Caco-2 (cell line): ENCODE measurements around the gene KIT. TPM values are rescaled to one million over a fixed set of nuclear protein-coding genes. Genes with fewer than 3 reads are reported as not detected.

Experiments used
- BruUV-seq: library from RNA; stranded (reverse); fragments of 400-500 nt; replicated peaks from 2 replicates; lab custom pipeline; 2021; lab: Mats Ljungman, UMichigan
- CTCF ChIA-PET: fragments of 300-600 bp; sonication (Branson Sonifier 250); formaldehyde crosslinking; loops from one replicate; lab custom pipeline; 2022; ENCODE audit warnings: antibody characterized with exemption; lab: Charles Lee
- POLR2A ChIA-PET: fragments of 300-600 bp; sonication (Branson Sonifier 250); formaldehyde crosslinking; loops from one replicate; lab custom pipeline; 2022; ENCODE audit warnings: antibody characterized with exemption; lab: Charles Lee
- DNase-seq, 2 experiments: peaks; one replicate each; pipeline versions ENCODE4 v3.0.0 to v3.0.0-alpha.2; 2020 to 2022
- H3K27me3 ChIP-seq: replicated peaks from 2 replicates; pipeline ENCODE4 v1.6.0; 2011; ENCODE audit warnings: low read length; ENCODE audit not compliant: control insufficient read depth, insufficient read depth
- H3K36me3 ChIP-seq: 2 replicates; pipeline ENCODE4 v1.5.1; 2011; ENCODE audit warnings: low read length; ENCODE audit not compliant: control insufficient read depth, insufficient read depth
- H3K4me1 ChIP-seq: fragments of 250-450 bp; sonication (Bioruptor Pico); 2 replicates; pipeline ENCODE4 v1.5.1; 2020; ENCODE audit warnings: mild to moderate bottlenecking
- H3K4me3 ChIP-seq: 2 replicates; pipeline ENCODE4 v1.5.1; 2011; ENCODE audit warnings: low read depth, mild to moderate bottlenecking, control low read depth, low read length
- H3K9me3 ChIP-seq: fragments of 250-450 bp; sonication (Bioruptor Pico); 2 replicates; pipeline ENCODE4 v1.5.1; 2020; ENCODE audit warnings: mild to moderate bottlenecking, moderate library complexity
- H3K27ac Mint-ChIP-seq: one replicate; pipeline ENCODE4 v1.8.0; 2022; ENCODE audit warnings: mixed read lengths; ENCODE audit not compliant: unreplicated experiment
- H3K27me3 Mint-ChIP-seq: one replicate; pipeline ENCODE4 v1.8.0; 2022; ENCODE audit warnings: mixed read lengths; ENCODE audit not compliant: insufficient read depth, unreplicated experiment
- H3K36me3 Mint-ChIP-seq: one replicate; pipeline ENCODE4 v1.8.0; 2022; ENCODE audit warnings: mild to moderate bottlenecking, mixed read lengths; ENCODE audit not compliant: insufficient read depth, unreplicated experiment
- H3K4me1 Mint-ChIP-seq: one replicate; pipeline ENCODE4 v1.8.0; 2022; ENCODE audit warnings: low read depth, mixed read lengths; ENCODE audit not compliant: unreplicated experiment
- H3K4me3 Mint-ChIP-seq: one replicate; pipeline ENCODE4 v1.8.0; 2022; ENCODE audit warnings: mild to moderate bottlenecking, moderate library complexity, mixed read lengths; ENCODE audit not compliant: unreplicated experiment
- H3K9me3 Mint-ChIP-seq: one replicate; pipeline ENCODE4 v1.8.0; 2022; ENCODE audit warnings: mixed read lengths; ENCODE audit not compliant: unreplicated experiment
- CTCF ChIP-seq, 2 experiments: fragments of 200-600 bp in 1 of 2; IDR thresholded peaks; 1 replicate in 1 of 2; 2 replicates in 1 of 2; pipeline versions ENCODE4 v1.5.1 to v1.8.0; 2011 to 2022; ENCODE audit warnings: antibody characterized with exemption in 1 of 2, control low read depth in 1 of 2, inconsistent platforms in 1 of 2, low read depth in 1 of 2, low read length in 1 of 2, mild to moderate bottlenecking in 1 of 2, moderate library complexity in 1 of 2; ENCODE audit not compliant: insufficient read depth in 1 of 2, severe bottlenecking in 1 of 2, unreplicated experiment in 1 of 2
- intact Hi-C: fragments of 100-400 bp; cut with micrococcal nuclease; formaldehyde crosslinking; loops from one replicate; pipeline ENCODE4 v1.10.0; 2022; ENCODE audit not compliant: unreplicated experiment
- total RNA-seq: library from RNA; stranded (reverse); gene quantifications from 2 replicates; pipeline ENCODE4 v1.2.3, GENCODE V29; 2022

The KIT gene
- total RNA-seq, 1 experiment from 2014 or later = 1.7 TPM

GRCh38 chr4:54695337-54695736, 37.6 kb downstream of the KIT start:
- H3K36me3 ChIP-seq = no peaks in the 10 kb centered on the region
- ChIA-PET CTCF (no interaction called here), POLR2A (no interaction called here)
- no peaks in the 10 kb centered on the region for H3K4me1 Mint-ChIP-seq
- H3K27ac Mint-ChIP-seq = no peak overlapping the region
- DNase-seq = no peak
- H3K27me3 Mint-ChIP-seq = peaks cover 10% of the 10 kb centered on the region
- TF ChIP-seq CTCF (IDR thresholded peaks at IDR 0.05; ENCODE audit: insufficient read depth in 1 of 2, low read depth in 1 of 2, low read length in 1 of 2, severe bottlenecking in 1 of 2, unreplicated experiment in 1 of 2) = no peak
- no TSS peak for BruUV-seq
- H3K36me3 Mint-ChIP-seq = no peaks in the 10 kb centered on the region
- H3K9me3 ChIP-seq = no peaks in the 10 kb centered on the region
- no peak overlapping the region for H3K4me3 Mint-ChIP-seq
- H3K9me3 Mint-ChIP-seq = no peaks in the 10 kb centered on the region
- no peak overlapping the region for H3K4me3 ChIP-seq
- H3K27me3 ChIP-seq = no peaks in the 10 kb centered on the region
- intact Hi-C loops = no loop called here
- no peaks in the 10 kb centered on the region for H3K4me1 ChIP-seq

- no peak for TF ChIP-seq CTCF (IDR thresholded peaks at IDR 0.05; ENCODE audit: insufficient read depth in 1 of 2, low read depth in 1 of 2, low read length in 1 of 2, severe bottlenecking in 1 of 2, unreplicated experiment in 1 of 2)
- H3K9me3 ChIP-seq = no peaks in the 10 kb centered on the region
- POLR2A ChIA-PET = no interaction called here
- CTCF ChIA-PET = no interaction called here
- H3K4me1 ChIP-seq = no peaks in the 10 kb centered on the region
- no peak for DNase-seq
- no peaks in the 10 kb centered on the region for H3K4me1 Mint-ChIP-seq
- H3K27ac Mint-ChIP-seq = no peak overlapping the region
- no TSS peak for BruUV-seq
- H3K27me3 ChIP-seq = no peaks in the 10 kb centered on the region
- H3K4me3 Mint-ChIP-seq = no peak overlapping the region
- H3K27me3 Mint-ChIP-seq = peaks cover 10% of the 10 kb centered on the region
- H3K36me3 Mint-ChIP-seq = no peaks in the 10 kb centered on the region
- no peak overlapping the region for H3K4me3 ChIP-seq
- no peaks in the 10 kb centered on the region for H3K9me3 Mint-ChIP-seq
- H3K36me3 ChIP-seq = no peaks in the 10 kb centered on the region
- intact Hi-C loops = no loop called here
These were observed 38.0 kb downstream of the KIT start for GRCh38 chr4:54695788-54696187.

GRCh38 chr4:54696649-54697048, 38.9 kb downstream of the KIT start:
- H3K36me3 Mint-ChIP-seq = no peaks in the 10 kb centered on the region
- H3K4me3 ChIP-seq = no peak overlapping the region
- POLR2A ChIA-PET = no interaction called here

More at GRCh38 chr4:54696649-54697048, 38.9 kb downstream of the KIT start:
- TF ChIP-seq CTCF (IDR thresholded peaks at IDR 0.05; ENCODE audit: insufficient read depth in 1 of 2, low read depth in 1 of 2, low read length in 1 of 2, severe bottlenecking in 1 of 2, unreplicated experiment in 1 of 2) = no peak
- no peak for DNase-seq
- intact Hi-C loops = no loop called here
- Mint-ChIP-seq H3K27ac (no peak overlapping the region), H3K27me3 (peaks cover 10% of the 10 kb centered on the region), H3K4me1 (no peaks in the 10 kb centered on the region), H3K4me3 (no peak overlapping the region), H3K9me3 (no peaks in the 10 kb centered on the region)
- Histone ChIP-seq H3K9me3 (no peaks in the 10 kb centered on the region), H3K4me1 (no peaks in the 10 kb centered on the region), H3K27me3 (no peaks in the 10 kb centered on the region), H3K36me3 (no peaks in the 10 kb centered on the region)
- CTCF ChIA-PET = no interaction called here
- BruUV-seq = no TSS peak
